ENCODE data around the gene LRRFIP2.

LRRFIP2 gene

DNA sequence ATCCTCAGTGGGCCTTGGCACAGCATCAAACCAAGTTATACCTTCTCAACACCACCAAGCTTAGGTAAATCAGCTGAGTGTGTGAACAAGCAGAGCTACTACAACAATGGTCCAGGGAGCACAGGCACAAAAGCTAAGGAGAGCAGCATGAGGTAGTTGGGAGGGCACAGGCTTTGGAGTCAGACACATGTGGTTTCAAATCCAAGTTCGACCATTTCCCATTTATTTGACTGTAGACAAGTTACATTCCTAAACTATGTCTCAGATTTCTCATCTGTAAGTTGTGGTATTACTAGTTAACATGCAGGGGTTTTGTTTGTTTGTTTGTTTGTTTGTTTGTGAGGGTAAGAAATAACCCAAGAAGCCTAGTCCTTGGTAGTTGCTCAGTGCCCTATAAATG is 134.2 kb downstream of the LRRFIP2 start:
- ChIA-PET CTCF (interaction anchor here (1.7 kb wide), 1 partner anchor 11 kb away, joined by 4 read pairs; no protein-coding TSS in a partner anchor), POLR2A (no interaction called here)
- peaks cover 5 to 76% of the 10 kb centered on the region in 2 experiments; a peak in 2 of 3 replicates for H3K36me3 ChIP-seq (ENCODE audit: control insufficient read depth in 2 of 2, insufficient read depth in 1 of 2, low read length in 2 of 2)

More for the DNA sequence above, 134.2 kb downstream of the LRRFIP2 start:
- Histone ChIP-seq H3K27ac (ENCODE audit: extremely low read depth, low read depth, low read length) (no peak overlapping the region), H3K9me3 (ENCODE audit: control insufficient read depth, insufficient read depth, low read depth, low read length) (no peaks in the 10 kb centered on the region), H3K4me3 (ENCODE audit: low read depth, low read length) (no peak overlapping the region), H3K4me1 (ENCODE audit: control insufficient read depth, insufficient read depth, low read length) (no peaks in the 10 kb centered on the region)
- no peak for TF ChIP-seq ZNF248 (tag by site-specific recombination; IDR thresholded peaks at IDR 0.05)
- no peak for TF ChIP-seq ZNF426 (tag by site-specific recombination; IDR thresholded peaks at IDR 0.05)
- TF ChIP-seq, protein P1, sequence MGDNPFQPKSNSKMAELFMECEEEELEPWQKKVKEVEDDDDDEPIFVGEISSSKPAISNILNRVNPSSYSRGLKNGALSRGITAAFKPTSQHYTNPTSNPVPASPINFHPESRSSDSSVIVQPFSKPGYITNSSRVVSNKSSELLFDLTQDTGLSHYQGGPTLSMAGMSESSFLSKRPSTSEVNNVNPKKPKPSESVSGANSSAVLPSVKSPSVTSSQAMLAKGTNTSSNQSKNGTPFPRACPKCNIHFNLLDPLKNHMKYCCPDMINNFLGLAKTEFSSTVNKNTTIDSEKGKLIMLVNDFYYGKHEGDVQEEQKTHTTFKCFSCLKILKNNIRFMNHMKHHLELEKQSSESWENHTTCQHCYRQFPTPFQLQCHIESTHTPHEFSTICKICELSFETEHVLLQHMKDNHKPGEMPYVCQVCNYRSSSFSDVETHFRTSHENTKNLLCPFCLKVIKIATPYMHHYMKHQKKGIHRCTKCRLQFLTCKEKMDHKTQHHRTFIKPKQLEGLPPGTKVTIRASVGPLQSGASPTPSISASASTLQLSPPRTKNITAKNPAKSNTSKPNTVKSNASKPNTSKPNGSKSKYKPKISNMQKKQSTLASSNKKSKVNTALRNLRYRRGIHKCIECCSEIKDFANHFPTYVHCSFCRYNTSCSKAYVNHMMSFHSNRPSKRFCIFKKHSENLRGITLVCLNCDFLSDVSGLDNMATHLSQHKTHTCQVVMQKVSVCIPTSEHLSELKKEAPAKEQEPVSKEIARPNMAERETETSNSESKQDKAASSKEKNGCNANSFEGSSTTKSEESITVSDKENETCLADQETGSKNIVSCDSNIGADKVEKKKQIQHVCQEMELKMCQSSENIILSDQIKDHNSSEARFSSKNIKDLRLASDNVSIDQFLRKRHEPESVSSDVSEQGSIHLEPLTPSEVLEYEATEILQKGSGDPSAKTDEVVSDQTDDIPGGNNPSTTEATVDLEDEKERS (tag by site-specific recombination; IDR thresholded peaks at IDR 0.05), result no peak
- TF ChIP-seq ZNF792 (tag by site-specific recombination; IDR thresholded peaks at IDR 0.05), result no peak
- TF ChIP-seq ZNF239 (tag by site-specific recombination; IDR thresholded peaks at IDR 0.05), result no peak
- TF ChIP-seq, protein P2, sequence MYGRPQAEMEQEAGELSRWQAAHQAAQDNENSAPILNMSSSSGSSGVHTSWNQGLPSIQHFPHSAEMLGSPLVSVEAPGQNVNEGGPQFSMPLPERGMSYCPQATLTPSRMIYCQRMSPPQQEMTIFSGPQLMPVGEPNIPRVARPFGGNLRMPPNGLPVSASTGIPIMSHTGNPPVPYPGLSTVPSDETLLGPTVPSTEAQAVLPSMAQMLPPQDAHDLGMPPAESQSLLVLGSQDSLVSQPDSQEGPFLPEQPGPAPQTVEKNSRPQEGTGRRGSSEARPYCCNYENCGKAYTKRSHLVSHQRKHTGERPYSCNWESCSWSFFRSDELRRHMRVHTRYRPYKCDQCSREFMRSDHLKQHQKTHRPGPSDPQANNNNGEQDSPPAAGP (tag by site-specific recombination; IDR thresholded peaks at IDR 0.05), result no peak
- no peak for TF ChIP-seq ZNF138 (tag by site-specific recombination; IDR thresholded peaks at IDR 0.05; ENCODE audit: borderline replicate concordance)
- TF ChIP-seq SCRT2 (tag by site-specific recombination; IDR thresholded peaks at IDR 0.05), result no peak
- TF ChIP-seq ZNF701 (tag by site-specific recombination; IDR thresholded peaks at IDR 0.05), result no peak
- TF ChIP-seq, protein P3, sequence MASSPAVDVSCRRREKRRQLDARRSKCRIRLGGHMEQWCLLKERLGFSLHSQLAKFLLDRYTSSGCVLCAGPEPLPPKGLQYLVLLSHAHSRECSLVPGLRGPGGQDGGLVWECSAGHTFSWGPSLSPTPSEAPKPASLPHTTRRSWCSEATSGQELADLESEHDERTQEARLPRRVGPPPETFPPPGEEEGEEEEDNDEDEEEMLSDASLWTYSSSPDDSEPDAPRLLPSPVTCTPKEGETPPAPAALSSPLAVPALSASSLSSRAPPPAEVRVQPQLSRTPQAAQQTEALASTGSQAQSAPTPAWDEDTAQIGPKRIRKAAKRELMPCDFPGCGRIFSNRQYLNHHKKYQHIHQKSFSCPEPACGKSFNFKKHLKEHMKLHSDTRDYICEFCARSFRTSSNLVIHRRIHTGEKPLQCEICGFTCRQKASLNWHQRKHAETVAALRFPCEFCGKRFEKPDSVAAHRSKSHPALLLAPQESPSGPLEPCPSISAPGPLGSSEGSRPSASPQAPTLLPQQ (tag by site-specific recombination; IDR thresholded peaks at IDR 0.05), result no peak
- TF ChIP-seq ZNF555 (tag by site-specific recombination; conservative IDR thresholded peaks at IDR 0.05), result no peak
- TF ChIP-seq, protein P4, sequence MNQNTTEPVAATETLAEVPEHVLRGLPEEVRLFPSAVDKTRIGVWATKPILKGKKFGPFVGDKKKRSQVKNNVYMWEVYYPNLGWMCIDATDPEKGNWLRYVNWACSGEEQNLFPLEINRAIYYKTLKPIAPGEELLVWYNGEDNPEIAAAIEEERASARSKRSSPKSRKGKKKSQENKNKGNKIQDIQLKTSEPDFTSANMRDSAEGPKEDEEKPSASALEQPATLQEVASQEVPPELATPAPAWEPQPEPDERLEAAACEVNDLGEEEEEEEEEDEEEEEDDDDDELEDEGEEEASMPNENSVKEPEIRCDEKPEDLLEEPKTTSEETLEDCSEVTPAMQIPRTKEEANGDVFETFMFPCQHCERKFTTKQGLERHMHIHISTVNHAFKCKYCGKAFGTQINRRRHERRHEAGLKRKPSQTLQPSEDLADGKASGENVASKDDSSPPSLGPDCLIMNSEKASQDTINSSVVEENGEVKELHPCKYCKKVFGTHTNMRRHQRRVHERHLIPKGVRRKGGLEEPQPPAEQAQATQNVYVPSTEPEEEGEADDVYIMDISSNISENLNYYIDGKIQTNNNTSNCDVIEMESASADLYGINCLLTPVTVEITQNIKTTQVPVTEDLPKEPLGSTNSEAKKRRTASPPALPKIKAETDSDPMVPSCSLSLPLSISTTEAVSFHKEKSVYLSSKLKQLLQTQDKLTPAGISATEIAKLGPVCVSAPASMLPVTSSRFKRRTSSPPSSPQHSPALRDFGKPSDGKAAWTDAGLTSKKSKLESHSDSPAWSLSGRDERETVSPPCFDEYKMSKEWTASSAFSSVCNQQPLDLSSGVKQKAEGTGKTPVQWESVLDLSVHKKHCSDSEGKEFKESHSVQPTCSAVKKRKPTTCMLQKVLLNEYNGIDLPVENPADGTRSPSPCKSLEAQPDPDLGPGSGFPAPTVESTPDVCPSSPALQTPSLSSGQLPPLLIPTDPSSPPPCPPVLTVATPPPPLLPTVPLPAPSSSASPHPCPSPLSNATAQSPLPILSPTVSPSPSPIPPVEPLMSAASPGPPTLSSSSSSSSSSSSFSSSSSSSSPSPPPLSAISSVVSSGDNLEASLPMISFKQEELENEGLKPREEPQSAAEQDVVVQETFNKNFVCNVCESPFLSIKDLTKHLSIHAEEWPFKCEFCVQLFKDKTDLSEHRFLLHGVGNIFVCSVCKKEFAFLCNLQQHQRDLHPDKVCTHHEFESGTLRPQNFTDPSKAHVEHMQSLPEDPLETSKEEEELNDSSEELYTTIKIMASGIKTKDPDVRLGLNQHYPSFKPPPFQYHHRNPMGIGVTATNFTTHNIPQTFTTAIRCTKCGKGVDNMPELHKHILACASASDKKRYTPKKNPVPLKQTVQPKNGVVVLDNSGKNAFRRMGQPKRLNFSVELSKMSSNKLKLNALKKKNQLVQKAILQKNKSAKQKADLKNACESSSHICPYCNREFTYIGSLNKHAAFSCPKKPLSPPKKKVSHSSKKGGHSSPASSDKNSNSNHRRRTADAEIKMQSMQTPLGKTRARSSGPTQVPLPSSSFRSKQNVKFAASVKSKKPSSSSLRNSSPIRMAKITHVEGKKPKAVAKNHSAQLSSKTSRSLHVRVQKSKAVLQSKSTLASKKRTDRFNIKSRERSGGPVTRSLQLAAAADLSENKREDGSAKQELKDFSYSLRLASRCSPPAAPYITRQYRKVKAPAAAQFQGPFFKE (tag by site-specific recombination; IDR thresholded peaks at IDR 0.05; ENCODE audit: borderline replicate concordance), result no peak

Data from HEK293 (cell line).